ENCODE data around the gene TAF1. TPM values are rescaled to one million over a fixed set of nuclear protein-coding genes. Genes with fewer than 3 reads are reported as not detected.

TAF1 gene
- total and polyA plus RNA-seq, 2 of the 8 experiments (the other 6 are each of a cell fraction or from before 2014, with no cell fraction given): 6.3 to 30.2 TPM

- WGBS, 2 experiments (ENCODE audit: extremely low coverage in 1 of 2, insufficient coverage in 1 of 2, insufficient read length in 1 of 2, insufficient replicate concordance in 2 of 2, low coverage in 1 of 2, low lambda C conversion rate in 2 of 2, missing lambda C conversion rate in 1 of 2): 89% methylated on average over 4 of the region's 5 CpGs; no CpG with 5 or more reads in 1 of the 2 experiments
- no peak overlapping the region for H2AFZ ChIP-seq (ENCODE audit: low read length)
- no peak overlapping the region for H2BK12ac ChIP-seq (ENCODE audit: low read depth, low read length)
- H2AK5ac ChIP-seq (ENCODE audit: low read depth, low read length): no peak overlapping the region
- FAIRE-seq (no peak), DNase-seq (ENCODE audit: low read depth in 1 of 2, low spot score in 2 of 2) (no peak)
- no peaks in the 10 kb centered on the region for H3K4me1 ChIP-seq (replicated peaks in 1 of 4; ENCODE audit: control insufficient read depth in 3 of 4, insufficient read depth in 4 of 4, low read length in 3 of 4)
- no peaks in the 10 kb centered on the region for H3K23me2 ChIP-seq (ENCODE audit: low read depth, low read length)
- no peaks in the 10 kb centered on the region for H3K36me3 ChIP-seq (ENCODE audit: control insufficient read depth in 2 of 4, insufficient read depth in 4 of 4, low read length in 3 of 4)
- H3K4me3 ChIP-seq (ENCODE audit: extremely low read depth in 1 of 4, insufficient read depth in 2 of 4, low read depth in 3 of 4, low read length in 4 of 4): no peak overlapping the region
- ChIA-PET POLR2A (ENCODE audit: partially characterized antibody) (interaction anchor here (1.4 kb wide), 1 partner anchor 26 kb away, joined by 5 read pairs; no protein-coding TSS in a partner anchor), CTCF (ENCODE audit: partially characterized antibody) (no interaction called here)
- H2BK5ac ChIP-seq (ENCODE audit: low read depth, low read length): no peak overlapping the region
- no peak overlapping the region for H3K56ac ChIP-seq (replicated peaks; ENCODE audit: insufficient read length, low read depth, low read length)
- H3K9ac ChIP-seq (replicated peaks in 1 of 4; ENCODE audit: extremely low read depth in 1 of 4, low read depth in 3 of 4, low read length in 3 of 4): no peak overlapping the region
- H4K8ac ChIP-seq (ENCODE audit: extremely low read depth, insufficient read depth, low read length): no peak overlapping the region
- H3K79me1 ChIP-seq (ENCODE audit: low read depth, low read length): no peaks in the 10 kb centered on the region
- H2BK120ac ChIP-seq (replicated peaks; ENCODE audit: low read depth, low read length): no peak overlapping the region
- H2BK15ac ChIP-seq (ENCODE audit: low read length): no peak overlapping the region
- no peak overlapping the region for H4K91ac ChIP-seq (replicated peaks; ENCODE audit: insufficient read length, low read length)
- no peak overlapping the region for H3K14ac ChIP-seq (ENCODE audit: insufficient read length)
- H3K4me2 ChIP-seq (ENCODE audit: insufficient read depth in 1 of 2, low read depth in 2 of 2, low read length in 2 of 2): no peak overlapping the region
- H3K23ac ChIP-seq (ENCODE audit: insufficient read length): no peak overlapping the region
- no peak overlapping the region for H3K18ac ChIP-seq (ENCODE audit: extremely low read depth, low read length)
- no peak overlapping the region for H3K4ac ChIP-seq (replicated peaks; ENCODE audit: insufficient read length, low read depth, low read length)
- H3K79me2 ChIP-seq (ENCODE audit: control insufficient read depth in 1 of 2, insufficient read depth in 2 of 2, low read length in 2 of 2): no peaks in the 10 kb centered on the region
- H4K5ac ChIP-seq (ENCODE audit: insufficient read length, low read depth, low read length): no peak overlapping the region
- no peaks in the 10 kb centered on the region for H3K27me3 ChIP-seq (replicated peaks in 1 of 4; ENCODE audit: control insufficient read depth in 3 of 4, extremely low read depth in 1 of 4, insufficient read depth in 3 of 4, low read length in 3 of 4)
- no peaks in the 10 kb centered on the region for H3K9me3 ChIP-seq (ENCODE audit: insufficient read depth in 2 of 2, low read depth in 1 of 2, low read length in 1 of 2)
- no peak overlapping the region for H3K27ac ChIP-seq (ENCODE audit: low read depth, low read length)
- TF ChIP-seq SP2 (IDR thresholded peaks at IDR 0.05; ENCODE audit: low read length) (no peak), TAF7 (optimal IDR thresholded peaks at IDR 0.05; ENCODE audit: borderline replicate concordance, low read depth, low read length) (no peak), POU5F1 (IDR thresholded peaks at IDR 0.05; ENCODE audit: low read depth, low read length) (no peak), SRF (IDR thresholded peaks at IDR 0.05; ENCODE audit: low read depth, low read length) (no peak)
- no peaks in the 10 kb centered on the region for H4K20me1 ChIP-seq (replicated peaks in 1 of 2; ENCODE audit: control insufficient read depth in 1 of 2, insufficient read depth in 2 of 2, low read length in 2 of 2)
- H2BK20ac ChIP-seq (ENCODE audit: low read length): no peak overlapping the region
Measured at GRCh38 chrX:71489540-71489939, 123.4 kb downstream of the TAF1 start.

Data from H1 (cell line).